ENCODE results near the gene SETX.

The SETX gene

GRCh38 chr9:132235894-132236661 is 118.7 kb downstream of the SETX start (continued):
- no peak for TF ChIP-seq ZBTB49 (tag by site-specific recombination; IDR thresholded peaks at IDR 0.05; ENCODE audit: low read depth)

- no peaks in the 10 kb centered on the region for H3K4me1 ChIP-seq (ENCODE audit: control insufficient read depth, insufficient read depth, low read length)
- TF ChIP-seq ZFHX2 (tag by site-specific recombination; conservative IDR thresholded peaks at IDR 0.05) (no peak), ZNF677 (tag by site-specific recombination; IDR thresholded peaks at IDR 0.05) (no peak), ZNF626 (tag by site-specific recombination; IDR thresholded peaks at IDR 0.05) (no peak), ZBTB10 (tag by site-specific recombination; IDR thresholded peaks at IDR 0.05) (no peak), ZBTB20 (tag by site-specific recombination; IDR thresholded peaks at IDR 0.05) (no peak), ZBTB8A (tag by site-specific recombination; IDR thresholded peaks at IDR 0.05) (no peak), KLF7 (tag by site-specific recombination; IDR thresholded peaks at IDR 0.05; ENCODE audit: borderline replicate concordance) (no peak), ZNF175 (tag by site-specific recombination; IDR thresholded peaks at IDR 0.05) (no peak), KLF10 (tag by site-specific recombination; IDR thresholded peaks at IDR 0.05) (no peak), ZNF266 (tag by site-specific recombination; IDR thresholded peaks at IDR 0.05; ENCODE audit: low read depth) (no peak), ZNF623 (tag by site-specific recombination; IDR thresholded peaks at IDR 0.05) (no peak), ZNF514 (tag by site-specific recombination; IDR thresholded peaks at IDR 0.05) (no peak), ZNF837 (tag by site-specific recombination; IDR thresholded peaks at IDR 0.05) (no peak), ZNF394 (tag by site-specific recombination; IDR thresholded peaks at IDR 0.05; ENCODE audit: borderline replicate concordance) (no peak)
- no peaks in the 10 kb centered on the region for H3K9me3 ChIP-seq (ENCODE audit: control insufficient read depth, insufficient read depth, low read depth, low read length)
- H3K4me3 ChIP-seq (ENCODE audit: low read depth, low read length): no peak overlapping the region
- ChIA-PET POLR2A (interaction anchor here (0.5 to 1.3 kb wide), 2 partner anchors 72 to 1584 kb away, joined by 3 read pairs; no protein-coding TSS in a partner anchor), CTCF (interaction anchor here (0.6 to 9.9 kb wide), 15 partner anchors 9 to 885 kb away, joined by 3 to 382 read pairs (median 9); partner anchors contain the start of gene NTNG2)
- H3K36me3 ChIP-seq (ENCODE audit: control insufficient read depth in 2 of 2, insufficient read depth in 1 of 2, low read length in 2 of 2): no peaks in the 10 kb centered on the region
- H3K27ac ChIP-seq (ENCODE audit: extremely low read depth, low read depth, low read length): no peak overlapping the region
Observed at GRCh38 chr9:132235125-132235524, 119.7 kb downstream of the SETX start.

GRCh38 chr9:132234535-132234934 is 120.3 kb downstream of the SETX start:
- CTCF ChIA-PET: interaction anchor here (0.6 to 9.9 kb wide), 12 partner anchors 9 to 885 kb away, joined by 3 to 382 read pairs (median 5); partner anchors contain the start of gene NTNG2
- no peaks in the 10 kb centered on the region for H3K36me3 ChIP-seq (ENCODE audit: control insufficient read depth in 2 of 2, insufficient read depth in 1 of 2, low read length in 2 of 2)
- POLR2A ChIA-PET: interaction anchor here (1.3 kb wide), 1 partner anchor 71 kb away, joined by 3 read pairs; no protein-coding TSS in a partner anchor
- H3K4me3 ChIP-seq (ENCODE audit: low read depth, low read length): no peak overlapping the region
- TF ChIP-seq ZNF596 (tag by site-specific recombination; IDR thresholded peaks at IDR 0.05) (no peak), ZNF548 (tag by site-specific recombination; IDR thresholded peaks at IDR 0.05) (no peak)
- no peaks in the 10 kb centered on the region for H3K4me1 ChIP-seq (ENCODE audit: control insufficient read depth, insufficient read depth, low read length)
- no peak overlapping the region for H3K27ac ChIP-seq (ENCODE audit: extremely low read depth, low read depth, low read length)
- no peaks in the 10 kb centered on the region for H3K9me3 ChIP-seq (ENCODE audit: control insufficient read depth, insufficient read depth, low read depth, low read length)

Data from HEK293 (cell line).